ENCODE data around the gene AMN.

AMN gene

DNA sequence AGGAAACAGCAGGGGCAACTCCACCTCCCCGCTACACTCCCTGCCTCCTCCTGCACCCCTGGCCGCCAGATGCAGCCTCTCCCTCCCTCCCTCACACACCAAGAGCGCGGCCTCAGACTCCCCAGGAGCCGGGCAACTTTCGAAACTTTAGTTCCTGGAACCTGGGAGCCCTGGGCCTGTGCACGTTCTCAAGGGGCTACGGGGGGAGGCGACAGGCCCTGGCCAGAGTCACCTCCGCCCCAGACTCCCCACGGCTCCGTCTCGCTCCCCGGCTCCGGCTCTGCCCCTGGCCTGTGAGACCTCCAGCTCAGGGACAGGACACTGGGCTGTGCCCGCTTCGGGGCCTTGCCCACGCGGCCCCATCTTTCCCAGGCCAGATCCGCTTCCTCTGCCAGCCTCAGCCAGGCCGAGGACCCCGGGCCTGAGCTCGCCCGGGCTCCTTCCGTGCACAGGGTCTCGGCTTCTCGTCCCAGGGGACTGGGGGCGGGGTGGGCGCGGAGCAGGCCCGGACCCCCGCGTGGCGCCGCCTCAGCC is 5.5 kb downstream of the AMN start:
- in situ Hi-C loops (cut with MboI; ENCODE audit: low pct_unique_long_range_greater_than_20kb, low sequenced_read_pairs, unreplicated experiment), result no loop called here
- DNase-seq (ENCODE audit: low spot score), result peak; percentile 53
- no peak for TF ChIP-seq CTCF (IDR thresholded peaks at IDR 0.05; ENCODE audit: extremely low read depth, insufficient read depth, missing control alignments)

GRCh38 chr14:102928412-102929240 is 6.2 kb downstream of the AMN start:
- TF ChIP-seq CTCF (IDR thresholded peaks at IDR 0.05; ENCODE audit: extremely low read depth, insufficient read depth, missing control alignments), result no peak
- in situ Hi-C loops (cut with MboI; ENCODE audit: low pct_unique_long_range_greater_than_20kb, low sequenced_read_pairs, unreplicated experiment), result no loop called here
- peak; percentile 94 for DNase-seq (ENCODE audit: low spot score)

DNA sequence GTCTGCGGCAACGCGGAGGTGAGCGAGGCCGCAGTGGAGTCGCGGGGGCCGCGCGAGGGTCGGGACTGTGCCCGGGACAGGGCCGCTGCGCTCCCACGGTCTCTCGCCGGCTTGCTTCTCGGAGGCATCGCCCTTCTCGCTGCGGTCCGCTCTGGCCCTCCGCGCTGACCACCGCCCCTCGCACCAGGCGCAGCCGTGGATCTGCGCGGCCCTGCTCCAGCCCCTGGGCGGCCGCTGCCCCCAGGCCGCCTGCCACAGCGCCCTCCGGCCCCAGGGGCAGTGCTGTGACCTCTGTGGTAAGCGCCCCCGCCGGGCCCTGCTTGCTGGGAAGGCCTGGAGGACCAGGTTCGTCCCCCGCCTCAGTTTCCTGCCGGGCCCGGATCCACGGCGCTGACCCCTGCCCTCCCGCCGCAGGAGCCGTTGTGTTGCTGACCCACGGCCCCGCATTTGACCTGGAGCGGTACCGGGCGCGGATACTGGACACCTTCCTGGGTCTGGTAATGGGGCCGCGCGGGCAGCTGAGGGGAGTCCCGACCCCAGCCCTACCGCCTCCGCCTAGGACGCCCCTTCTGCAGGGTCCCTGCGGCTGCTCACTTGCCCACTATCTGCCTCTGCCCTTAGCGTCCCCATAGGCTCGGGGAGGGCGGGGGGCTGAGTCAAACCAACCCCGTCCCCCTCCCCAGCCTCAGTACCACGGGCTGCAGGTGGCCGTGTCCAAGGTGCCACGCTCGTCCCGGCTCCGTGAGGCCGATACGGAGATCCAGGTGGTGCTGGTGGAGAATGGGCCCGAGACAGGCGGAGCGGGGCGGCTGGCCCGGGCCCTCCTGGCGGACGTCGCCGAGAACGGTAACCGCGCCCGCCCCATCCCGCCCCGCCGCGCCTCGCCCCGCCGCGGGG is 7.0 kb downstream of the AMN start:
- TF ChIP-seq CTCF (IDR thresholded peaks at IDR 0.05; ENCODE audit: extremely low read depth, insufficient read depth, missing control alignments), result no peak
- DNase-seq (ENCODE audit: low spot score), result peak; percentile 58
- in situ Hi-C loops (cut with MboI; ENCODE audit: low pct_unique_long_range_greater_than_20kb, low sequenced_read_pairs, unreplicated experiment), result no loop called here

- in situ Hi-C loops (cut with MboI; ENCODE audit: low pct_unique_long_range_greater_than_20kb, low sequenced_read_pairs, unreplicated experiment), result no loop called here
- no peak for DNase-seq (ENCODE audit: low spot score)
- TF ChIP-seq CTCF (IDR thresholded peaks at IDR 0.05; ENCODE audit: extremely low read depth, insufficient read depth, missing control alignments), result no peak
These were observed 7.8 kb downstream of the AMN start for GRCh38 chr14:102930138-102930752.

DNA sequence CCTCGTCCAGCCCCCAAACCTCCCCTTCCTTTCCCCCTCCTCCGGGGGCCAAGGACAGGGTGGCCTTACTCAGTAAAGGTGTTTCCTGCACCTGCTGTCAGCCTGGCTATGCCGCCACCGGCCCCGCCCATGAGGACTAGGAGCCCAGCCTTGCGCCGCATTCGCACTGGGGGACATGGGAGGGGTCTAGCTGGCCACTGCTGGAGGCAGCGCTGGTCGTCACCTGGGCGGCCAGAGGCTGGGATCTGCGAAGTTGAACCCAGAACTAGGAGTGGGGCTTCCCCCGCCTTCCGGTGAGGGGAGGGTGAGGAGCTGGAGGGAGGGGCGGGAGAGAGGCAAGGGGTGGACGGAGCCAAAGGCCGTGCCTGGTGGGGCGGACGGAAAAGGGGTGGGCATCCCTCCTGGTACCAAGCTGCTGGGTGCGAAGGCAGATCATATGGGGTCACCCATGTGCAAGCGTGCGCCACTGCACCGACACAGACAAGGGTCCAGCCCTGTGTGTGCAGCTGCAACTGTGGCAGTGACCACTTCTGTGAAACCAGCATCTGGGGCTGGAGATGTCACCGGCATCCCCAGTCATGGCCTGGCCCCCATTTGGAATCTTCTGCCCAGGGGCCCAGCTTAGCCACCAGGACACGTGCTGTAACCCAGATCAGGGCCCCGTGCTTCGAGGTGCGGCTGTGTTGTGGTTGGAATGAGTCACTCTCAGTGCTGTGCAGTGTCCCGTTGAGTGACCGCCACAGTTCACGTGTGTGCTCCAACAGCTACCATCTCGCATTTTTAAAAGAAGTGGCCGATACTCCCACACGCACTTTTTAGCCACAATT is 8.5 kb downstream of the AMN start:
- no peak for TF ChIP-seq CTCF (IDR thresholded peaks at IDR 0.05; ENCODE audit: extremely low read depth, insufficient read depth, missing control alignments)
- no peak for DNase-seq (ENCODE audit: low spot score)
- in situ Hi-C loops (cut with MboI; ENCODE audit: low pct_unique_long_range_greater_than_20kb, low sequenced_read_pairs, unreplicated experiment), result no loop called here
